NCI-H2107 treated with DMSO at 0.1 percent for 48 hours (cell line): ENCODE measurements around the gene PASD1.
A peak's percentile ranks its signal among the peaks of the same experiment; 100 is the strongest.
"Not testable (repeated sequence)": the region's sequence is repeated elsewhere in the genome, so short reads cannot be mapped to it uniquely, and the experiment has no call there.

ENCODE experiments used
- DNase-seq: peaks from one replicate; lab custom pipeline; 2025; ENCODE audit not compliant: unreplicated experiment; lab: John Stamatoyannopoulos, UW

PASD1 gene

GRCh38 chrX:151609222-151609621 is 45.7 kb downstream of the PASD1 start:
- no peak for DNase-seq

GRCh38 chrX:151621422-151621821 is 57.9 kb downstream of the PASD1 start:
- no peak for DNase-seq

- no peak for DNase-seq
These were observed 61.2 kb downstream of the PASD1 start for GRCh38 chrX:151624677-151625076.

GRCh38 chrX:151631822-151632221 is 68.3 kb downstream of the PASD1 start:
- DNase-seq: no peak

- DNase-seq: no peak
These were observed 69.7 kb downstream of the PASD1 start for GRCh38 chrX:151633157-151633556.

GRCh38 chrX:151634937-151635336 is 71.5 kb downstream of the PASD1 start:
- DNase-seq: no peak

- DNase-seq: no peak
These were observed 78.1 kb downstream of the PASD1 start for GRCh38 chrX:151641564-151641963.

GRCh38 chrX:151675121-151675746 is 111.8 kb downstream of the PASD1 start:
- no peak for DNase-seq

GRCh38 chrX:151676196-151676595 is 112.7 kb downstream of the PASD1 start:
- DNase-seq: no peak

- DNase-seq: no peak
These were observed 116.4 kb downstream of the PASD1 start for GRCh38 chrX:151679798-151680402.

- peak; percentile 18 for DNase-seq
These were observed 117.3 kb downstream of the PASD1 start for GRCh38 chrX:151680805-151681204.

- DNase-seq: no peak
These were observed 124.2 kb downstream of the PASD1 start for GRCh38 chrX:151687635-151688034.

- no peak for DNase-seq
These were observed 125.2 kb downstream of the PASD1 start for GRCh38 chrX:151688695-151689094.

GRCh38 chrX:151692825-151693224 is 129.3 kb downstream of the PASD1 start:
- DNase-seq: no peak

- DNase-seq: no peak
These were observed 130.6 kb downstream of the PASD1 start for GRCh38 chrX:151694121-151694520.

- no peak for DNase-seq
These were observed 131.4 kb downstream of the PASD1 start, which contains the start of gene PRRG3 for GRCh38 chrX:151694661-151695582. Gene PRRG3, plus strand, starts transcription at chrX:151695458. Its CDS starts 3,357 bp downstream, at chrX:151698815.

GRCh38 chrX:151695583-151696340 is 132.3 kb downstream of the PASD1 start:
- DNase-seq: no peak

- not testable (repeated sequence) for DNase-seq
These were observed 133.6 kb downstream of the PASD1 start for GRCh38 chrX:151697082-151697481.

GRCh38 chrX:151697522-151697921 is 134.0 kb downstream of the PASD1 start:
- no peak for DNase-seq

GRCh38 chrX:151698485-151698884 is 135.0 kb downstream of the PASD1 start:
- no peak for DNase-seq

- no peak for DNase-seq
These were observed 136.3 kb downstream of the PASD1 start for GRCh38 chrX:151699746-151700145.
